H1 (cell line): Measurements from ENCODE around the gene AHSG. TPM values are rescaled to one million over a fixed set of nuclear protein-coding genes. Genes with fewer than 3 reads are reported as not detected.

ENCODE experiments used
- CTCF ChIA-PET: fragments of 300-600 bp; sonication (Branson Sonifier 250); formaldehyde crosslinking; loops from one replicate; lab custom pipeline; 2021; ENCODE audit not compliant: partially characterized antibody; lab: Charles Lee
- POLR2A ChIA-PET: fragments of 300-600 bp; sonication (Branson Sonifier 250); formaldehyde crosslinking; loops from one replicate; lab custom pipeline; 2021; ENCODE audit warnings: inconsistent platforms; ENCODE audit not compliant: partially characterized antibody; lab: Charles Lee
- DNase-seq, 2 experiments: peaks; one replicate each; pipeline versions ENCODE4 v3.0.0 to v3.0.0-alpha.2; 2010 to 2022; ENCODE audit warnings: low spot score in 2 of 2, low read depth in 1 of 2, mixed read lengths in 1 of 2
- FAIRE-seq: peaks from 2 replicates; lab custom pipeline; 2011; peaks lifted over from hg19 to GRCh38; lab: Jason Lieb, UNC
- H2AFZ ChIP-seq: 2 replicates; pipeline ENCODE4 v1.8.1; 2012; ENCODE audit warnings: low read length, inconsistent platforms
- H2AK5ac ChIP-seq: 2 replicates; pipeline ENCODE4 v1.6.1; 2013; ENCODE audit warnings: low read depth, low read length
- H2BK120ac ChIP-seq: replicated peaks from 2 replicates; pipeline ENCODE3; 2013; ENCODE audit warnings: low read depth, low read length, inconsistent platforms
- H2BK12ac ChIP-seq: 2 replicates; pipeline ENCODE4 v1.6.1; 2013; ENCODE audit warnings: low read depth, low read length
- H2BK15ac ChIP-seq: 2 replicates; pipeline ENCODE4 v1.6.1; 2013; ENCODE audit warnings: low read length
- H2BK20ac ChIP-seq: 2 replicates; pipeline ENCODE4 v1.6.1; 2013; ENCODE audit warnings: low read length
- H2BK5ac ChIP-seq: 2 replicates; pipeline ENCODE4 v1.6.1; 2013; ENCODE audit warnings: low read depth, low read length
- H3K14ac ChIP-seq: 2 replicates; pipeline ENCODE4 v1.6.1; 2013; ENCODE audit warnings: inconsistent platforms; ENCODE audit not compliant: insufficient read length
- H3K18ac ChIP-seq: 2 replicates; pipeline ENCODE4 v1.6.1; 2013; ENCODE audit warnings: low read length; ENCODE audit errors: extremely low read depth
- H3K23ac ChIP-seq: 2 replicates; pipeline ENCODE4 v1.6.1; 2013; ENCODE audit warnings: inconsistent platforms; ENCODE audit not compliant: insufficient read length
- H3K23me2 ChIP-seq: 2 replicates; pipeline ENCODE4 v1.6.1; 2013; ENCODE audit warnings: low read depth, low read length
- H3K27ac ChIP-seq: 2 replicates; pipeline ENCODE4 v1.6.1; 2011; ENCODE audit warnings: low read depth, low read length, inconsistent platforms
- H3K27me3 ChIP-seq, 4 experiments: replicated peaks in 1 of 4; 1 replicate in 1 of 4; 2 replicates in 3 of 4; pipeline versions ENCODE4 v1.6.1 to v1.8.1; 2011 to 2013; ENCODE audit warnings: low read length in 3 of 4, mild to moderate bottlenecking in 3 of 4, inconsistent platforms in 2 of 4, mixed read lengths in 2 of 4, moderate library complexity in 1 of 4; ENCODE audit not compliant: control insufficient read depth in 3 of 4, insufficient read depth in 3 of 4; ENCODE audit errors: extremely low read depth in 1 of 4
- H3K36me3 ChIP-seq, 4 experiments: 2 replicates each; pipeline versions ENCODE4 v1.6.1 to v1.8.1; 2011 to 2013; ENCODE audit warnings: mild to moderate bottlenecking in 4 of 4, low read length in 3 of 4, moderate library complexity in 2 of 4, control low read depth in 1 of 4, inconsistent platforms in 1 of 4; ENCODE audit not compliant: insufficient read depth in 4 of 4, control insufficient read depth in 2 of 4
- H3K4ac ChIP-seq: replicated peaks from 2 replicates; pipeline ENCODE3; 2013; ENCODE audit warnings: low read length, low read depth, mixed read lengths, inconsistent platforms; ENCODE audit not compliant: insufficient read length
- H3K4me1 ChIP-seq, 4 experiments: replicated peaks in 1 of 4; 1 replicate in 1 of 4; 2 replicates in 3 of 4; pipeline versions ENCODE4 v1.6.1 to v1.8.1; 2011 to 2013; ENCODE audit warnings: low read length in 3 of 4, inconsistent platforms in 2 of 4, mixed read lengths in 1 of 4; ENCODE audit not compliant: insufficient read depth in 4 of 4, control insufficient read depth in 3 of 4
- H3K4me2 ChIP-seq, 2 experiments: 2 replicates each; pipeline versions ENCODE4 v1.6.1 to v1.8.1; 2011 to 2013; ENCODE audit warnings: low read depth in 2 of 2, low read length in 2 of 2, control low read depth in 1 of 2, inconsistent platforms in 1 of 2, mild to moderate bottlenecking in 1 of 2; ENCODE audit not compliant: insufficient read depth in 1 of 2
- H3K4me3 ChIP-seq, 4 experiments: fragments of 200-600, 300-600 bp in 1 of 4; sonication (generic), shearing (Covaris generic), sonication (Bioruptor Twin) in 1 of 4; 2 replicates each; pipeline versions ENCODE4 v1.5.1 to v1.8.1; 2011 to 2016; ENCODE audit warnings: low read length in 4 of 4, low read depth in 3 of 4, control low read depth in 2 of 4, inconsistent platforms in 2 of 4, mild to moderate bottlenecking in 2 of 4, mixed read lengths in 1 of 4, moderate library complexity in 1 of 4; ENCODE audit not compliant: insufficient read depth in 2 of 4; ENCODE audit errors: extremely low read depth in 1 of 4
- H3K56ac ChIP-seq: replicated peaks from 2 replicates; pipeline ENCODE3; 2013; ENCODE audit warnings: low read depth, mild to moderate bottlenecking, mixed read lengths, low read length, inconsistent platforms; ENCODE audit not compliant: insufficient read length
- H3K79me1 ChIP-seq: 2 replicates; pipeline ENCODE4 v1.6.1; 2013; ENCODE audit warnings: low read depth, low read length, control low read depth
- H3K79me2 ChIP-seq, 2 experiments: 2 replicates each; pipeline versions ENCODE4 v1.6.1 to v1.8.1; 2012 to 2013; ENCODE audit warnings: low read length in 2 of 2, mild to moderate bottlenecking in 2 of 2, inconsistent platforms in 1 of 2; ENCODE audit not compliant: insufficient read depth in 2 of 2, control insufficient read depth in 1 of 2
- H3K9ac ChIP-seq, 4 experiments: replicated peaks in 1 of 4; 1 replicate in 1 of 4; 2 replicates in 3 of 4; pipeline versions ENCODE4 v1.6.1 to v1.8.1; 2011 to 2013; ENCODE audit warnings: low read depth in 3 of 4, low read length in 3 of 4, control low read depth in 2 of 4, mild to moderate bottlenecking in 2 of 4, moderate library complexity in 2 of 4, inconsistent platforms in 1 of 4; ENCODE audit errors: extremely low read depth in 1 of 4
- H3K9me3 ChIP-seq, 2 experiments: 2 replicates each; pipeline versions ENCODE4 v1.6.1 to v1.8.1; 2012 to 2013; ENCODE audit warnings: mild to moderate bottlenecking in 2 of 2, moderate library complexity in 2 of 2, control low read depth in 1 of 2, inconsistent platforms in 1 of 2, low read depth in 1 of 2, low read length in 1 of 2, mixed read lengths in 1 of 2; ENCODE audit not compliant: insufficient read depth in 2 of 2
- H4K20me1 ChIP-seq, 2 experiments: replicated peaks in 1 of 2; 2 replicates each; pipeline versions ENCODE3 to v1.8.1; 2011 to 2013; ENCODE audit warnings: inconsistent platforms in 2 of 2, low read length in 2 of 2, mild to moderate bottlenecking in 1 of 2; ENCODE audit not compliant: insufficient read depth in 2 of 2, control insufficient read depth in 1 of 2
- H4K5ac ChIP-seq: 2 replicates; pipeline ENCODE4 v1.6.1; 2013; ENCODE audit warnings: low read length, low read depth, mixed read lengths, inconsistent platforms; ENCODE audit not compliant: insufficient read length
- H4K8ac ChIP-seq: 2 replicates; pipeline ENCODE4 v1.8.0; 2013; ENCODE audit warnings: mild to moderate bottlenecking, moderate library complexity, low read length, inconsistent platforms; ENCODE audit not compliant: insufficient read depth; ENCODE audit errors: extremely low read depth
- H4K91ac ChIP-seq: replicated peaks from 2 replicates; pipeline ENCODE3; 2013; ENCODE audit warnings: low read length, mixed read lengths, inconsistent platforms; ENCODE audit not compliant: insufficient read length
- WGBS, 2 experiments: shearing (Covaris generic) in 1 of 2; methylation state at CpG; one replicate each; pipeline versions ENCODE4 v1.1.6 to v1.1.7; 2013 to 2015; ENCODE audit warnings: low lambda C conversion rate in 2 of 2, mixed read lengths in 2 of 2, inconsistent platforms in 1 of 2, low coverage in 1 of 2, missing lambda C conversion rate in 1 of 2; ENCODE audit not compliant: insufficient replicate concordance in 2 of 2, insufficient coverage in 1 of 2, insufficient read length in 1 of 2; ENCODE audit errors: extremely low coverage in 1 of 2, missing lambda C conversion rate in 1 of 2; 5-methylcytosine and 5-hydroxymethylcytosine counted together
- polyA plus RNA-seq, 7 experiments: library from polyadenylated mRNA; depleted of rRNA in 3 of 7; stranded (reverse) in 5 of 7; unstranded in 2 of 7; fragments of >200 nt in 5 of 7; fragments of 200-250 nt in 2 of 7; gene quantifications; 1 replicate in 5 of 7; 2 replicates in 1 of 7; 4 replicates in 1 of 7; pipeline versions ENCODE4 v1.2.1 to v1.2.3, GENCODE V29; 2011 to 2013; ENCODE audit warnings: missing spikeins in 2 of 7, mixed read lengths in 2 of 7
- total RNA-seq: library from RNA; stranded (reverse); fragmentation: NEBNext Ultra II Directional; extraction: Animal tissue kit (Norgen Biotek cat#: 25700); gene quantifications from 2 replicates; pipeline ENCODE4 v1.2.1, GENCODE V29; 2021

The AHSG gene
- total and polyA plus RNA-seq, 2 of the 8 experiments (the other 6 are each of a cell fraction or from before 2014, with no cell fraction given) = 0.68 to 0.78 TPM

DNA sequence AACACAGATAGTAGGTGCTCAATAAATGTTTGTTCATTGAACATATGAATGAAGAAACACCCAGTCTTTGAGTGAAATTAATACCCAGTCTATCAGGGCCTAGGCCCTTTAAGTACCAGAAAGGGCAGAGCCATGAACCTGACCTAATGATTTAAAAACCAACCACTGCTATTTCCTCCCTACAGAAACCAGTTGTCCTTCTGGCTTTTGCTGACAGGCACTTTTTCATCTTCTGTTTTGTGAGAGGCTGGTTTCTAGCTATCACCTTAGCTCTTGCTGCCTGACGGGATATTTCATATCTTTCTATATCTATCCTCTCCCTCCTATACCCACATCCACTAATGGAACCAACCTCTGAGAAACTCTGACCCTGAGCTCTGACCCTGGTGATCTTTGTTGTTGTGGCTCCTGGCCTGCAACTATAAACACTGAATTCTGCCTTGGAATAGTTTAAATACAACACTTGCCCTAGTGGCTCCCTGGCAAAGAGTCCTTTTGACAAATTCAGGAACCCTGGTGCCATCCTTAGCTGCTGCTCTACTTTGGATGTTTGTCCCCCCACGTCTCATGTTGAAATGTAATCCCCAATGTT lies 4.1 kb upstream of the AHSG start:
- no peaks in the 10 kb centered on the region for H4K20me1 ChIP-seq

More for the DNA sequence above, 4.1 kb upstream of the AHSG start:
- Histone ChIP-seq H2BK12ac (no peak overlapping the region), H2AFZ (no peak overlapping the region), H3K79me1 (no peaks in the 10 kb centered on the region), H3K27me3 (no peaks in the 10 kb centered on the region), H4K91ac (no peak overlapping the region), H3K23me2 (no peaks in the 10 kb centered on the region), H2BK120ac (no peak overlapping the region), H3K4ac (no peak overlapping the region), H3K4me1 (no peaks in the 10 kb centered on the region), H4K8ac (no peak overlapping the region), H2BK20ac (no peak overlapping the region), H4K5ac (no peak overlapping the region), H2BK5ac (no peak overlapping the region), H3K18ac (no peak overlapping the region), H3K79me2 (no peaks in the 10 kb centered on the region), H3K23ac (no peak overlapping the region), H3K27ac (no peak overlapping the region), H3K14ac (no peak overlapping the region), H3K9me3 (no peaks in the 10 kb centered on the region), H3K36me3 (no peaks in the 10 kb centered on the region), H2BK15ac (no peak overlapping the region), H3K9ac (no peak overlapping the region), H3K4me3 (no peak overlapping the region), H2AK5ac (no peak overlapping the region), H3K4me2 (no peak overlapping the region), H3K56ac (no peak overlapping the region)
- DNase-seq (no peak), FAIRE-seq (no peak)
- ChIA-PET POLR2A (interaction anchor here (1.4 kb wide), 1 partner anchor 175 kb away, joined by 8 read pairs; the partner anchor contains the start of gene EIF4A2), CTCF (interaction anchor here (1.0 to 12.9 kb wide), 6 partner anchors 8 to 150 kb away, joined by 3 to 333 read pairs (median 14); no protein-coding TSS in a partner anchor)
- WGBS, 2 experiments = 84% methylated on average over 2 of the region's 2 CpGs; no CpG with 5 or more reads in 1 of the 2 experiments
